RWPE1 (cell line): ENCODE results near the gene CAPN11.
A peak's percentile ranks its signal among the peaks of the same experiment; 100 is the strongest.

Source experiments
- CTCF ChIA-PET: fragments of 350-600 bp; sonication (Branson Sonifier 250); formaldehyde crosslinking; extraction: SDS; loops from one replicate; lab custom pipeline; 2021; lab: Yijun Ruan, JAX
- POLR2A ChIA-PET: fragments of 400-600 bp; formaldehyde crosslinking; extraction: SDS; loops from one replicate; lab custom pipeline; 2020; ENCODE audit warnings: antibody characterized with exemption; ENCODE audit not compliant: low non-redundant PET; lab: Yijun Ruan, JAX
- DNase-seq: peaks from one replicate; pipeline ENCODE4 v3.0.0; 2012; ENCODE audit warnings: low spot score
- H3K27ac ChIP-seq: fragments of 450-650 bp; 2 replicates; pipeline ENCODE4 v1.5.1; 2017
- TF ChIP-seq, protein P1 (sequence below): fragments of 450-650 bp; conservative IDR thresholded peaks from 2 replicates; pipeline ENCODE4 v1.5.1; 2017; ENCODE audit warnings: low read depth, mild to moderate bottlenecking

Gene CAPN11

GRCh38 chr6:44211284-44211683 lies 52.7 kb downstream of the CAPN11 start:
- TF ChIP-seq, protein P1, sequence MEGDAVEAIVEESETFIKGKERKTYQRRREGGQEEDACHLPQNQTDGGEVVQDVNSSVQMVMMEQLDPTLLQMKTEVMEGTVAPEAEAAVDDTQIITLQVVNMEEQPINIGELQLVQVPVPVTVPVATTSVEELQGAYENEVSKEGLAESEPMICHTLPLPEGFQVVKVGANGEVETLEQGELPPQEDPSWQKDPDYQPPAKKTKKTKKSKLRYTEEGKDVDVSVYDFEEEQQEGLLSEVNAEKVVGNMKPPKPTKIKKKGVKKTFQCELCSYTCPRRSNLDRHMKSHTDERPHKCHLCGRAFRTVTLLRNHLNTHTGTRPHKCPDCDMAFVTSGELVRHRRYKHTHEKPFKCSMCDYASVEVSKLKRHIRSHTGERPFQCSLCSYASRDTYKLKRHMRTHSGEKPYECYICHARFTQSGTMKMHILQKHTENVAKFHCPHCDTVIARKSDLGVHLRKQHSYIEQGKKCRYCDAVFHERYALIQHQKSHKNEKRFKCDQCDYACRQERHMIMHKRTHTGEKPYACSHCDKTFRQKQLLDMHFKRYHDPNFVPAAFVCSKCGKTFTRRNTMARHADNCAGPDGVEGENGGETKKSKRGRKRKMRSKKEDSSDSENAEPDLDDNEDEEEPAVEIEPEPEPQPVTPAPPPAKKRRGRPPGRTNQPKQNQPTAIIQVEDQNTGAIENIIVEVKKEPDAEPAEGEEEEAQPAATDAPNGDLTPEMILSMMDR, result no peak
- DNase-seq, result no peak
- CTCF ChIA-PET, result no interaction called here
- POLR2A ChIA-PET, result no interaction called here
- no peak overlapping the region for H3K27ac ChIP-seq

DNA sequence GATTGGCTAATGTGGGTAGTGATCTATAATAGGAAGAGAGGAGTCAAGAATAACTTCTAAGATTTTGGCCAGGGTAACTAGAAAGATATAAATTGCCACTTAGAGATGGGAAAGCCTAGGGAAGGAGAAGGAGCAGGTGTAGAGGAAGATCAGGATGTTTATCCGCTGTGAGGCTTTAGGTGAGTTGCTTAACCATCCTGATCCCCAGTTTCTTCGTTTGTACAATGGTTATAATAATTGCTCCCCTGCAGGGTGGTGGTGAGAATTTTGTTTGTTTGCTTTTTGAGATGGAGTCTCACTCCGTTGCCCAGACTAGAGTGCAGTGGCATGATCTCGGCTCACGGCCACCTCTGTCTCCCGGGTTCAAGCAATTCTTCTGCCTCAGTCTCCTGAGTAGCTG lies 55.7 kb downstream of the CAPN11 start:
- ChIA-PET CTCF (no interaction called here), POLR2A (no interaction called here)
- no peak overlapping the region for H3K27ac ChIP-seq
- TF ChIP-seq, protein P1, result no peak
- no peak for DNase-seq

- no peak for DNase-seq
- H3K27ac ChIP-seq, result peak within 1 kb of the TSS; percentile 76
- CTCF ChIA-PET, result interaction anchor here (0.9 kb wide), 1 partner anchor 29 kb away, joined by 3 read pairs; no protein-coding TSS in a partner anchor
- POLR2A ChIA-PET, result no interaction called here
- TF ChIP-seq, protein P1, result no peak
These were observed 58.2 kb downstream of the CAPN11 start, which contains the start of gene MYMX for GRCh38 chr6:44216677-44217331. Gene MYMX, plus strand, starts transcription at chr6:44216926. Its CDS starts 546 bp downstream, at chr6:44217472.

GRCh38 chr6:44217332-44218143 lies 58.9 kb downstream of the CAPN11 start:
- TF ChIP-seq, protein P1, result no peak
- DNase-seq, result no peak
- CTCF ChIA-PET, result interaction anchor here (0.9 kb wide), 1 partner anchor 28 kb away, joined by 3 read pairs; no protein-coding TSS in a partner anchor
- H3K27ac ChIP-seq, result peak overlapping the region; percentile 76
- POLR2A ChIA-PET, result no interaction called here

- TF ChIP-seq, protein P1, result no peak
- ChIA-PET POLR2A (no interaction called here), CTCF (no interaction called here)
- H3K27ac ChIP-seq, result no peak overlapping the region; the same call in 1 of the 2 replicates
- DNase-seq, result no peak
These were observed 60.6 kb downstream of the CAPN11 start for GRCh38 chr6:44219053-44219814.
